AG04450 (cell line): ENCODE measurements around the gene LIFR. TPM values are rescaled to one million over a fixed set of nuclear protein-coding genes. Genes with fewer than 3 reads are reported as not detected.

Experiments used
- CTCF ChIA-PET: fragments of 300-600, 350-600 bp; formaldehyde crosslinking; extraction: SDS; loops from one replicate; lab custom pipeline; 2022; ENCODE audit warnings: antibody characterized with exemption, inconsistent platforms; lab: Charles Lee
- POLR2A ChIA-PET: fragments of 350-600 bp; formaldehyde crosslinking; extraction: SDS; loops from one replicate; lab custom pipeline; 2021; ENCODE audit warnings: antibody characterized with exemption, inconsistent platforms; lab: Yijun Ruan, JAX
- DNase-seq: peaks from one replicate; pipeline ENCODE4 v3.0.0-alpha.2; 2011; ENCODE audit warnings: low read depth, low spot score
- H3K27ac ChIP-seq: one replicate; pipeline ENCODE4 v1.5.1; 2012; ENCODE audit warnings: low read depth, low read length, control low read depth
- H3K27me3 ChIP-seq: one replicate; pipeline ENCODE4 v1.6.0; 2012; ENCODE audit warnings: low read length; ENCODE audit not compliant: control insufficient read depth, insufficient read depth
- H3K4me3 ChIP-seq: 2 replicates; pipeline ENCODE4 v1.5.1; 2011; ENCODE audit warnings: mild to moderate bottlenecking, low read depth, low read length, control low read depth
- H3K9me3 ChIP-seq: 2 replicates; pipeline ENCODE4 v1.5.1; 2012; ENCODE audit warnings: low read length; ENCODE audit not compliant: control insufficient read depth, insufficient read depth
- CTCF ChIP-seq: IDR thresholded peaks from 2 replicates; pipeline ENCODE4 v1.5.1; 2011; ENCODE audit warnings: low read depth, low read length, control low read depth, inconsistent platforms
- polyA plus RNA-seq: library from polyadenylated mRNA; depleted of rRNA; stranded (reverse); fragments of >200 nt; gene quantifications from 2 replicates; pipeline ENCODE4 v1.2.3, GENCODE V29; 2011

Gene LIFR
- polyA plus RNA-seq, 1 experiment: 18.6 TPM

- POLR2A ChIA-PET: interaction anchor here (0.7 kb wide), 1 partner anchor 467 kb away, joined by 4 read pairs; no protein-coding TSS in a partner anchor
- Histone ChIP-seq H3K4me3 (no peak overlapping the region), H3K27ac (no peak overlapping the region), H3K27me3 (peaks cover 23% of the 10 kb centered on the region), H3K9me3 (no peaks in the 10 kb centered on the region)
- DNase-seq: no peak
- TF ChIP-seq CTCF: no peak
- CTCF ChIA-PET: interaction anchor here (1.1 kb wide), 1 partner anchor 53 kb away, joined by 3 read pairs; no protein-coding TSS in a partner anchor
These were observed 25.2 kb upstream of the LIFR start for GRCh38 chr5:38581597-38581996.

GRCh38 chr5:38579105-38579504, 22.7 kb upstream of the LIFR start:
- peaks cover 24% of the 10 kb centered on the region for H3K27me3 ChIP-seq
- TF ChIP-seq CTCF: no peak
- DNase-seq: no peak
- CTCF ChIA-PET: interaction anchor here (0.8 to 1.3 kb wide), 3 partner anchors 22 to 159 kb away, joined by 3 to 7 read pairs (median 4); no protein-coding TSS in a partner anchor
- H3K27ac ChIP-seq: no peak overlapping the region
- no peaks in the 10 kb centered on the region for H3K9me3 ChIP-seq
- no peak overlapping the region for H3K4me3 ChIP-seq
- POLR2A ChIA-PET: no interaction called here

- TF ChIP-seq CTCF: no peak
- Histone ChIP-seq H3K27me3 (peaks cover 30% of the 10 kb centered on the region), H3K27ac (no peak overlapping the region), H3K4me3 (no peak overlapping the region), H3K9me3 (no peaks in the 10 kb centered on the region)
- DNase-seq: no peak
- ChIA-PET POLR2A (no interaction called here), CTCF (interaction anchor here (0.6 to 1.2 kb wide), 2 partner anchors 19 to 1888 kb away, joined by 3 to 4 read pairs; no protein-coding TSS in a partner anchor)
These were observed 20.7 kb upstream of the LIFR start for GRCh38 chr5:38576961-38577684.

- Histone ChIP-seq H3K9me3 (no peaks in the 10 kb centered on the region), H3K27ac (no peak overlapping the region), H3K27me3 (peaks cover 24% of the 10 kb centered on the region), H3K4me3 (no peak overlapping the region)
- CTCF ChIA-PET: interaction anchor here (0.6 kb wide), 1 partner anchor 1887 kb away, joined by 4 read pairs; no protein-coding TSS in a partner anchor
- no peak for TF ChIP-seq CTCF
- DNase-seq: no peak
- POLR2A ChIA-PET: no interaction called here
These were observed 20.0 kb upstream of the LIFR start for GRCh38 chr5:38576442-38576841.

GRCh38 chr5:38575476-38575875, 19.0 kb upstream of the LIFR start:
- no peak overlapping the region for H3K27ac ChIP-seq
- TF ChIP-seq CTCF: no peak
- peaks cover 15% of the 10 kb centered on the region for H3K27me3 ChIP-seq
- no peak overlapping the region for H3K4me3 ChIP-seq
- CTCF ChIA-PET: interaction anchor here (1.2 kb wide), 1 partner anchor 134 kb away, joined by 5 read pairs; no protein-coding TSS in a partner anchor
- POLR2A ChIA-PET: no interaction called here
- no peak for DNase-seq
- H3K9me3 ChIP-seq: no peaks in the 10 kb centered on the region
